HG02973 (cell line): ENCODE measurements around the gene GAK.
A peak's percentile ranks its signal among the peaks of the same experiment; 100 is the strongest.
"Not testable (repeated sequence)": the region's sequence is repeated elsewhere in the genome, so short reads cannot be mapped to it uniquely, and the experiment has no call there.

Experiments
- ATAC-seq: cut with Tn5 transposase; IDR thresholded peaks from one replicate; pipeline ENCODE4 v1.9.1; 2021; ENCODE audit warnings: moderate library complexity; ENCODE audit not compliant: unreplicated experiment

GAK gene

GRCh38 chr4:953574-953915 lies 21.4 kb upstream of the GAK start:
- no peak for ATAC-seq

GRCh38 chr4:952881-953573 lies 20.9 kb upstream of the GAK start:
- no peak for ATAC-seq

- ATAC-seq = no peak
These were observed 19.7 kb upstream of the GAK start for GRCh38 chr4:951594-952468.

DNA sequence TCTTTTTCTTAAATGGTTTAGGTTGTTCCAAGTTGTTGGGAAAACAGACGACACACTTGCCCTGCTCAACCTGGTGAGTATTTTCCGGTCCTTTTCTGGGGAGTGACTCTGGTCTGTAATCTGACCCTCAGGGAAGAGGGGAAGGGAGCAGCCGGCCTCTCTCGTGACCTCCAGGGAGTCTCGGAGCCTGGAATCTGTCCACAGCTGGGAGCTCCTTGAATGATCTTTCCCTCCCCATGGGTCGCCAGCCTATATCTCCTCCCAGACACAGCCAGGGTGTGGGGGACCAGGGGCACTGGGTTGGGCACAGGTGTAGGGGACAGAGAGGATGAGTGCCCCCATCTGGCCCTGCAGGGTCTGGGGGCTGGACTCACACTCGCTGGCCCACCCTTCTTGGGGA lies 19.1 kb upstream of the GAK start:
- ATAC-seq = no peak

DNA sequence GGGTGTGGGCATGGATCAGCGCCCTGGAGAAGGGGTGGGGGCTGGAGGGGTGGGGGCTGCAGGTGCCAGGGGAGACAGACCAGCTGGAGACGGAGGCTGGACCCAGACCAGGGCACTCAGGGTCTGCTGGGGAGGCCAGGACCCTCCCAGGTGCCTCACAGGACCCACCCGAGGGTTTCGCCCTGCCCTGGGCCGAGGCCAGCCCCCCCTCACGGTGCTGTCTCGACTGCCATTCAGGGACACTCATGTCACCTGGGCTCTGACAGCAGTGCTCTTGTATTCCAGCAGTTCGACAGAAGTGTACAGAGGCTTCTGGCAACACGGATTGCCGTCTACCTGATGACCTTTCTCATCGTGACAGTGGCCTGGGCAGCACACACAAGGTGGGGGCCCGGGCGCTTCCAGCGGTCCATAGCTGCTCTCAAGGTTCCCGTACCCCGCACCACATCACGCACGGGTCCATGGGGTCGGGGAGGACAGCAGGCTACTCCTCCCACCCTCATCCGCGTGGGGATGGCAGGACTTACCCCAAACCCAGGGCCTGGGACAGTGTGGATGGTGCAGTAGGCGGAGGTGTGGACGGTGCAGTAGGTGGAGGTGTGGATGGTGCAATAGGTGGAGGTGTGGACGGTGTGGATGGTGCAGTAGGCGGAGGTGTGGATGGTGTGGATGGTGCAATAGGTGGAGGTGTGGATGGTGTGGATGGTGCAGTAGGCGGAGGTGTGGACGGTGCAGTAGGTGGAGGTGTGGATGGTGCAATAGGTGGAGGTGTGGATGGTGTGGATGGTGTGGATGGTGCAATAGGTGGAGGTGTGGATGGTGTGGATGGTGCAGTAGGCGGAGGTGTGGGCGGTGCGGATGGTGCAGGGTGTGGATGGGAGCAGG lies 18.3 kb upstream of the GAK start:
- no peak for ATAC-seq

DNA sequence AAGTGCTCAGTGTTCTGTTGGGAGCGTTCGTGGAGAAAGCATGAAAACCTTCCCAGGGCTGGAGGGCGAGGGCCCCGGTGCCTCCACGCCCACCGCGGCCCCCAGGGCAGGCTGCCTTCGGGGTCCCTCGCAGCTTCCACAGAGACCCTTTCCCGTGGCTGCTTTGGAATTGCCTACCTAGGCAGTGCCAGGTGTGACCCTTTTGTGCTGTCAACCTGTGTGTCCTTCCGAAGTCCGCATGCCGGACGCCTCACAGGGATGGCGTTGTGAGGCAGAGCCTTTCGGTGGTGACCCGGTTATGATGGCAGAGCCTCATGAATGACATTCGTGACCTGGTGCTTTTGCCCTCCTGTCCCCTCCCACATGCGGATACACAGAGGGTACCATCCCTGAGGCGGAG lies 17.5 kb upstream of the GAK start:
- no peak for ATAC-seq

GRCh38 chr4:948936-949300 lies 16.8 kb upstream of the GAK start:
- no peak for ATAC-seq

- no peak for ATAC-seq
These were observed 16.2 kb upstream of the GAK start for GRCh38 chr4:948101-948935.

DNA sequence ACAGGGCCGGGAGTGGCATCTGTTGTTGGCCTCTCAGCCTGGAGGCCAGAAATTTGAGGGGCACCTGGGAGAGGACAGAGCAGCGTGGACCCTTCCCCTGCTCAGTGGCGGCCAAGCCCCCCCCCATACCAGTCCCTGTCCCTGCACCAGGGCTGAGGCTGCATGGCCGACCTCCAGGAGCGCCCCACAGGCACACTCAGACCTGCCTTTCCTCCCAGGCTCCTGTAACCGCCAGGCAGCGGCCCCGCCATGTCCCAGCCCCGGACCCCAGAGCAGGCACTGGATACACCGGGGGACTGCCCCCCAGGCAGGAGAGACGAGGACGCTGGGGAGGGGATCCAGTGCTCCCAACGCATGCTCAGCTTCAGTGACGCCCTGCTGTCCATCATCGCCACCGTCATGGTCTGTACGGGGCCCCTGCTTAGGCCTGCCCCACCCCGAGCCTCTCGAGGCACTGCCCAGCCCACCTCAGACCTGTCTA lies 15.4 kb upstream of the GAK start:
- ATAC-seq = no peak

GRCh38 chr4:946517-947471 lies 14.7 kb upstream of the GAK start:
- ATAC-seq = no peak

- ATAC-seq = no peak
These were observed 14.0 kb upstream of the GAK start for GRCh38 chr4:946103-946450.

DNA sequence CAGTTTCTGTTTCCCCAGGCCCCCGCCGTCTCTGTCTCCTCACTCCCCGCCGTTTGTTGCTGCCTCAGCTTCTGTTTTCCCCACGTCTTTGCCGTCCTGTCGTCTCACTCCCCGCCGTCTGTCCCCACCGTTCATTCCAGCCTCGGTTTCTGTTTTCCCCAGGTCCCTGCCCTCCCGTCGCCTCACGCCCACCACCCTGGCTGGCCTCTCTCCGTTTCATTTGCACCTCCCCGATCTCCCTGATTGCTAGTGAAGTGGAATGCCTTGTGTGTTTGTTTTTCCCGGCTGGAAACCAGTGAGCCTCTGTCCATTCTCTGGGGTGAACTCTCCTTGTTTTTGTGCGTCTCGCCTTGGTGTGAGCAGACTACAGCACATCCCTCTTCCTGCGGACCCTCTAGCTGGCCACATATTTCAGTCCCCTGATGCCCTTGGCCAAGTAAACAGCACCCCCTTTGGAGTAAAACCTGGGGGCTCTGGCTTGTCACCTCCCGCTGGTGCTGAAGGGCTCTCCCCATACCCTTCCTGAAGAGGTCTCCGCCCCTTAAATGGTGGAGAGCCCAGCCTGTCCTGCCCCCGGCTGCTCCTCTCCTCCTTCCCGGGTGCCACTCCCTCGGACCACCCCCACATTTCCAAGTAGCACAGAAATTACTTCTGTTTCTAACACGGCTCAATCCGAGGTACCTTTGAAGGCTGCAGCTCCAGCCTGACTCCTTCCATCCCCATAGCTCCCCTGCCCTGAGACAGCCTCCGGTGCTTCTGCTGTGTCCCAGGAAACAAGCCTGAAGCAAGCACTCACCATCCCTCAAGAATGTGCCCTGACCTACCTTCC lies 13.4 kb upstream of the GAK start:
- no peak for ATAC-seq

DNA sequence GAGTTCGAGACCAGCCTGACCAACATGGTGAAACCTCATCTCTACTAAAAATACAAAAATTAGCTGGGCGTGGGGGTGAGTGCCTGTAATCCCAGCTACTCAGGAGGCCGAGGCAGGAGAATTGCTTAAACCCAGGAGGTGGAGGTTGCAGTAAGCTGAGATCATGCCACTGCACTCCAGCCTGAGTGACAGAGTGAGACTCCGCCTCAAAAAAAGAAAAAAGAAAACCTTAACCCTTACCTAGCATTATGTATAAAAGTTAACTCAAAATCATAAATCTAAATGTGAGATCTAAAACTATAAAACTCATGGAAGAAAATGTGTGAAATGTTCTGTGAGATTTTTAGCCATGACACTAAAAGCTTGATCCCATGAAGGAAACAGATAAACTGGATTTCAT lies 7.4 kb upstream of the GAK start:
- ATAC-seq = not testable (repeated sequence)

DNA sequence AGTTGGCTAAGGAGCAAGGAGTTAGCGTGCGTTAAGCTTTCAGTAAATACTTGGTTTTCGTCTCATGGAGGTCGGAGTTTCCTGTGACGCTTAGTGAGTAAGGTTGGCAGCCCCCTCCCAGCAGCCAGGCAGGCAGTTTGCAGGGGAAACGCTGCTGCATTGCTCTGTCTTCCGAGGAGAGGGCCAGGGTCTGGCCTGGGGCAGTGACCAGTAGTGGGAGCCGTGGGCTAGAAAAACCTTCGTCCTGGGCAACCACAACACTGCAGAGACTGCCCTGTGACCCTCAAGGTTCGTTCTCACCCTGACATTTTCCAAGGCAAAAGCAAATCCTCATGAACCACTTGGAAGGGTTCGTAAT lies 576 bp upstream of the GAK start:
- peak; percentile 1 for ATAC-seq

DNA sequence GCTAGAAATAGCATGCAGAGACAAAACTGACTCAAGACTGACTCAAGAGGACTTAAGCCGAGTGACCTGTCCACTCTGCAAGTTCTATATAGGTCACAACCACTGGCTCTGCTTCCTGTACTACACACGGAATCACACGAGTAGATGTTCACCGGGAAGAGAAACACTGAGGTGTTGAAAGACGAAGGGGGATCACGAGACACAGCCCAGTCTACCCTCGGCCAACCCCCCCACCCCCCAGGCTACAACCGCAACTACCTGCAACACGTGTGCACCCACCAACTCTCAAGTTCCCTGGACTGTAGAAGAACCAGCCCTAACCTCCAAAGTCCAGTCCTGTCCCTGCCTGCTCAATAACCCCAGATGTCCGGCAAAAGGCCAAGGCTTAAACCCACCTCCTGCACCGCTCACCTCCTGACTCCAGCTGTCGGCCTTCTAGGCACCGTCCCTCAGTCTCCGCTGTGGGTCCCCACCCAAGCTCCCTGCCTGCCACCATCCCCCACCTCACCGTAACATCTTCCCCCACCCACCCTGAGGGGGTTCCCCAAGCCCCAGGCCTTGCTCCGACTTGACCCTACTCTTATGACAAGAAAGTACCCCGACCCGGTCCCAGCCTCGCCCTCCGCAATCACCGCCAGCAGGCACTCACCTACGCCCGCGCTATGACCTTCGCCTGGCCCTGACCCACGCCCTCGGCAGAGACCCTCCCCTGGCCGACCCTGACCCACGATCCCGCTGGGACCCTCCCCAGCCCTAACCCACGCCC lies 739 bp downstream of the GAK start:
- ATAC-seq = no peak

GRCh38 chr4:930827-931193 lies 1.3 kb downstream of the GAK start:
- no peak for ATAC-seq

- no peak for ATAC-seq
These were observed 2.0 kb downstream of the GAK start for GRCh38 chr4:930028-930551.
